ENCODE data around the gene GSTM4.

The GSTM4 gene

DNA sequence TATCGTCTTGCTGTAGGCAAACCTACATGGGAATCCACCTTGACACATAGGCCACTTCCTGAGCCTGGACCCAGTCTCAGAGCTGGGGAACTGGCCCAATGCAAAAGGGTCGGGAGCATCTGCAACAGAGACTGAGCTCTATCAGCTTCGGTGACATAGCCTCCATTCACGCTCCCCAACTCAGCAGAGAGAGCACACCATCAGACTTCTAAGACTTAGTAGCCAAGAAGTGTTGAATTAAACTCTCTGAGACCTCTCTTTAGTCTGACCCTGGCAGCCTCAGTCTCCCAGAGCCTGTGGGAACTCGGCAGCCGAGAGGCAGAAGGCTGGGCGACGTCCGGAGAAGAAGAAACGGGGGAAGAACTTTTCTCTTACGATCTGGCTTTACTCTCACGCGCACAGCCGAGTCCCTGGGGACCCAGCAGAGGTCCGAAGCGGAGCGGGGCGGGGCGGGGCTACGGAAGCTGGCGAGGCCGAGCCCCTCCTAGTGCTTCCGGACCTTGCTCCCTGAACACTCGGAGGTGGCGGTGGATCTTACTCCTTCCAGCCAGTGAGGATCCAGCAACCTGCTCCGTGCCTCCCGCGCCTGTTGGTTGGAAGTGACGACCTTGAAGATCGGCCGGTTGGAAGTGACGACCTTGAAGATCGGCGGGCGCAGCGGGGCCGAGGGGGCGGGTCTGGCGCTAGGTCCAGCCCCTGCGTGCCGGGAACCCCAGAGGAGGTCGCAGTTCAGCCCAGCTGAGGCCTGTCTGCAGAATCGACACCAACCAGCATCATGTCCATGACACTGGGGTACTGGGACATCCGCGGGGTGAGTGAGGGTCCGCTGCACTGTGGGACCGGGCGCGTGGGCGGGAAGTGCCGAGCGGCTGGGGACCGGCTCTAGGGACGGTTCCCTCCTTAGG lies at the start of gene GSTM4:
Gene GSTM4 (plus strand): TSS at position 485 of the 905 bp plus-strand sequence. CDS start 291 bp downstream, at position 776.
- DNase-seq (ENCODE audit: low read depth in 2 of 2) = peak; percentile 25 to 26

- DNase-seq (ENCODE audit: low read depth in 2 of 2) = no peak
Observed at GRCh38 chr1:109609881-109610280, 46.0 kb upstream of the GSTM4 start.

GRCh38 chr1:109610609-109611307 lies 45.1 kb upstream of the GSTM4 start:
- no peak for DNase-seq (ENCODE audit: low read depth in 2 of 2)

DNA sequence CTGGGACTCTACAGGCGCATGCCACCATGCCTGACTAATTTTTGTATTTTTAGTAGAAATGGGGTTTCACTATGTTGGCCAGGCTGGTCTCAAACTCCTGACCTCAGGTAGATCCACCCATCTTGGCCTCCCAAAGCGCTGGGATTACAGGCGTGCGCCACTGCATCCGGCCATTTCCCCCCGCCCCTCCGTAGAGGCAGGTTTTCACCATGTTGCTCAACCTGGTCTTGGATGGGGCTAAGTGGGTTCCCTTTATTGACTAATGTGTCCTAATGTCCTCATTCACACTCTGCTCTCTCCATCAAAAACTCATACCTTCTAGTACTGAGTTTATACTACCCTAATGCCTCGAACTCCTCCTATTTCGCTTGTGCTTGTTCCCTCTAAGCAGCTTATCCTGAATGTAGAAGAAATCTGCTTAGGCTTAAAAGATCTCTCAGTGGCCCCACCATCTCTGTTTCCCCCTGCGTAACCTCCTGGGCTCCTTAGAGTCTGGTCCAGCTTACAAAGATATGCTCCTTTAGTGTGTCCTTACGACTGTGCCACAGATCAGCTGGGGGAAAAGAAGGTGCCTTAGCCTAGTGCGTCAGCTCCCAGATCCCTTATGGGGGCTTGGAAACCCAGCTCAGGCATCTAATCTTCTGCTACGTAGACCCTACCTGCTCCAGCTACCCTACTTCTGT lies 44.5 kb upstream of the GSTM4 start:
- no peak for DNase-seq (ENCODE audit: low read depth in 2 of 2)

- DNase-seq (ENCODE audit: low read depth in 2 of 2) = no peak
Observed at GRCh38 chr1:109613361-109614147, 42.3 kb upstream of the GSTM4 start.

GRCh38 chr1:109615879-109616278 lies 40.0 kb upstream of the GSTM4 start:
- no peak for DNase-seq (ENCODE audit: low read depth in 2 of 2)

- DNase-seq (ENCODE audit: low read depth in 2 of 2) = no peak
Observed at GRCh38 chr1:109616391-109616790, 39.5 kb upstream of the GSTM4 start.

DNA sequence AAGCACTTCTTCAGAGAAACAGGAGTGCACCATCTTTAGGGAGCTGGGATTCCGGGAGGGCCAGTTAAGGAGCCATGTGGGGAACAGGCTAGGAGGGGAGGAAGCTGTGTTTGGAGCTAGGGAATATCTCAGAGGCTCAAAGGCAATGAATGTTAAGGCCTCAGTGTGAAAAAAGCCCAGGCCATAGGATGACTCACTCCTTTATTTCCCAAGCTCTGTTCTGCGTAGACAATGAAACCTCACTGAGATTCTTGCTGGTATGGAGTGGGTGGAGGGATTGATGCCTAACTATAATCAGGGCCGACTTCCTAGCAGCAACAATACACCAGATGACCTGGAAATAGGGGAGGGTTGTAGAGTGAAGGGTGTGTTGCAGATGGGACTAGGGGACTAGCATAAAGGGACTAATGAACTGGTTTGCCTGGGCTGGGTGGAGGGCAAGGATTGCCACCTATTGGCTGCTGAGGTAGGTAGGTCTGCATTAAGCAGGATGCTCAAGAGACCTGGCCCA lies 38.6 kb upstream of the GSTM4 start:
- no peak for DNase-seq (ENCODE audit: low read depth in 2 of 2)

- DNase-seq (ENCODE audit: low read depth in 2 of 2) = no peak
Observed at GRCh38 chr1:109618661-109619575, 37.0 kb upstream of the GSTM4 start.

DNA sequence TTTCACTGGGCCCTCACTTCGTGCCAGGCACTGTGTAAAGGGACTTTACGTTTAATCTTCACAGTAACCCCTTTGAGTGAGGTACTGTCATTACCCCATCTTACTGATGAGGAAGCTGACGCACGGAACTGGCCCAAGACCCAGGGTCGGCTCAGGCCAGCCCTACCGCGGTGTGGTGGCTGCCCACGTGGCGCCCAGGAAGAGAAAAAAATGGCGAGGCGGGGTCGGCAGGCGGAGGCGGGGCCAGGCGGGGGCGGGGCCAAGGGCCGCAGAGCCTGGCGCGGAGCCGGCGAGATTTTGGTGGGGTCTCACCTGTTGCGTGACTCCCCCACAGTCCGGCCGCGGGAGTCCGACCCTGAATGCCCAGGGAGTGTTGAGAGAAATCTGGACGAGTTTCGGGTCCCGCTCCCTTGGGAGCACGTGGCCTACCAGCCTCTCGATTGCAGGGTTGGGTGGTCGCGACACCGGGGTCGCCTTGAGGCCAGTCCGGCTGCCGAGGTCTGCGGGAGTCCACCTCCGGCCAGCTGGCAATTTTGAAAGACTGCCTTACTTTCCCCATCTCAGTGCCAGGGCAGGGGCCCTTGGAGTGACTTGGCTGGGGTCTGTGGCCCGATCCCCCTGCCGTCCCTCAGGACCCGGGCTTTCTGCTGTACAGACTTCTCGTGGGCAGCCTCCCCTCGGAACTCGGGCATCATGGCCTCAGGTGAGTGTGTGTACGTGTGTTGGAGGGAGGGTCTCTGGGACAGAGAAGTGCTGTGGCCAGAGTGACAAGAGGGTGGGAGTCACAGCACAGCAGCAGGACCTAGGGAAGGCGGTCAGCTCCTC lies 36.1 kb upstream of the GSTM4 start, which contains the start of the genes AMPD2 and GNAT2:
Gene AMPD2 (plus strand): TSS at position 262 of the 825 bp plus-strand sequence. CDS start 1,339 bp downstream, outside the sequence.
Gene GNAT2 (minus strand): TSS at position 41 of the 825 bp plus-strand sequence. CDS start 6,746 bp downstream, outside the sequence.
- peak; percentile 37 for DNase-seq (ENCODE audit: low read depth in 2 of 2)

DNA sequence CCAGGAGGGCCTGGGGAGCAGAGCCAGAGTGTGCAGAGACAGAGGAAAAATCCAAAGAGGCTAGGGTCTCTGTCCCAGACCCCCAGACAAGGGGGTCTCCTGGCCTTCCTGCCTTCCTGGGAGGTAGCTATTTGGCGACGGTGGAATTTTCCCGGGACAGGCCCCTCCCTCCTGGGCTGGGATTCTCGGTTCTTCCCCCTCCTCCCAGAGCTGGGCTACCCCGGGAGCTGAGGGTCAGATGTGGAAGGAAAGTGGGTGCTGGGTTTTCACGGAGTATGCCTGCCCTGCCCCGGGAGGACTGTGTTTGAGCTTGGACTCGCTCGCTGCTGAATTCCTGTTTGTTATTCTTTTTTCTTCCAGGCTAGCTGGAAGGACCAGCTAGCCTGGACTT lies 35.5 kb upstream of the GSTM4 start:
- DNase-seq (ENCODE audit: low read depth in 2 of 2) = no peak

- peak; percentile 86 to 90 for DNase-seq (ENCODE audit: low read depth in 2 of 2)
Observed at GRCh38 chr1:109620841-109621286, 35.0 kb upstream of the GSTM4 start.

GRCh38 chr1:109621379-109622136 lies 34.3 kb upstream of the GSTM4 start:
- no peak for DNase-seq (ENCODE audit: low read depth in 2 of 2)

- DNase-seq (ENCODE audit: low read depth in 2 of 2) = no peak
Observed at GRCh38 chr1:109622137-109622892, 33.6 kb upstream of the GSTM4 start.

GRCh38 chr1:109622895-109623294 lies 33.0 kb upstream of the GSTM4 start:
- DNase-seq (ENCODE audit: low read depth in 2 of 2) = no peak

DNA sequence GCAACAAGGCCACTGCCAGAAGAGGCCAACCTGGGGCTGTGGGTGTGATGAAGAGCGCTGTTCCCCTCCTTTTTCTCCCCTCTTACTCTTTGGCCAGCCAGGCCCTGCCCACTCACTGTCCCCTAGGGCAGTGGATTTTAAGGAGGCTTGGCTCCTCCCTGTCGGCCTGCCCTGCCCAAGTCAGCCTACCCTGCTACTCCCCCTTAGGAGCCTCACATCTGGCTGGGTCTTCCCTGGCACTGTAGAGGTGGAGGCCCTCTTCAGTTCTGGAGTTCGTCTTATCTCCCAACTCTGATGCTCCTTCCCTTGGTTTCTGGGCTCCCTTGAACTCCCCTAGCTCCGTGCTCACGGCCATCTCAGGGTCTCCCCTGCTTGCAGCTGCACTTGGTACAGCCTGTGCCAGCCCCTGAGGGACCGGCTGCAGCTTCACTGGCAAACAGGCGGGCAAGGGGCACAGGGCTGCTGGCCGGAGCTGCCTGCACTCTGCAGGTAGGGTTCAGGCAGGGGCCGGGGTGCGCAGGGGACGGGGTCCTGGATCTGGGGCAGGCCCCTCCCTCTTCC lies 32.2 kb upstream of the GSTM4 start:
- DNase-seq (ENCODE audit: low read depth in 2 of 2) = no peak
